SW 1271 (cell line): ENCODE data around the gene AGAP9.
"Not testable (repeated sequence)": the region's sequence is repeated elsewhere in the genome, so short reads cannot be mapped to it uniquely, and the experiment has no call there.

Experiments
- DNase-seq, 2 experiments: peaks; one replicate each; lab custom pipeline; 2025; lab: John Stamatoyannopoulos, UW

The AGAP9 gene

DNA sequence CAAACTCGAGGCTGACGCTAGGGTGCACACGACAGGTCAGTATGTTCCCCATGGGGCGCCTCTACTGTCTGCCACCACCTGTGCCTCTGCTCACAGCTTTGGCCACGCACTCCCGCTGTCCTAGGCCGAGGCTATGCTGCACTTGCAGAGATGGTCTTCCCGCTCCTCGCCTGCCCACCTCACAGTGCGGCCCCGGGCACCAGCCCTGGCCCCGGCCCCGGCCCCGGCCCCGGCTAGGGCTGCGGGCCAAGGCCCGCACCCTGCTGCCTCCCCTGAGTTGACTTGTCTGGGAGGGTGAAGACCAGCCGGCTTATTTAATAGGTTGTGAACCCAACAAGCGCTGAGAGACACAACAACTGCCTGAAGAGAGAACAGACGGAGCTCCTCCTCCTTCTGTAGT is at the start of gene AGAP9:
Gene AGAP9, minus strand, starts transcription at position 164 of the 400 bp plus-strand sequence. Its CDS starts 112 bp downstream, at position 52.
- DNase-seq = not testable (repeated sequence)

DNA sequence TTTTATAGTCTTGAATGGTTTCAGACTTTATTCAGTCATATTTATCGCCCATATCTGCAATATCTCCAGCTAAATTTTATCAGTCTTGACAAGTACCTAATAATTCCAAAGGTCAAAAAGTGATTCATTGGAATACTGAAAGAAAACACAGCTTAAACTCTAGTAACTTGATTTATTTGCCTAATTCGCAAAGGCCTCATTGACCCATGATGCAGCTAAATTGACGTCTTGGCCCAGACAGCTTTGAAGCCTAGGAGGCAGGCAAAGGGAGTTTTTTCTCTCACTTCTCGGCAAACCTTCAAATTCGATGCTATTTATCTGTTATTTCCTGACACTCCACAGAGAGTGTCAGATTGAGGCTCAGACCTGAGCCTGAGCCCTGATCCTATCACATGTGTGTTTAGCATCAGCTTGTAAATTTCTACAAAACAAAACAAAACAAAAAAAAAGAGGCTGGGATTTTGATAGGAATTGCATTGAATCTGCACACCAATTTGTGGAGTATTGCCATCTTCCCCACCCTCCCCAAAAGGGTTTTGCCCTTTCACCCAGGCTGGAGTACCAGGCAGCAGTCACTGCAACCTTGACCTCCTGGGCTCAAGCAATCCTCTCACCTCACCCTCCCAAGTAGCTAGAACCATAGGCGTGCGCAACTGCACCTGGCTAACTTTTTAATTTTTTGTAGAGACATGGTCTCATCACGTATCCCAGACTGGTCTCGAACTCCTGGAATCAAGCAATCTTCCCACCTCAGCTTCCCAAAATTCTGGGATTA is 47.9 kb upstream of the AGAP9 start:
- DNase-seq = not testable (repeated sequence)

DNA sequence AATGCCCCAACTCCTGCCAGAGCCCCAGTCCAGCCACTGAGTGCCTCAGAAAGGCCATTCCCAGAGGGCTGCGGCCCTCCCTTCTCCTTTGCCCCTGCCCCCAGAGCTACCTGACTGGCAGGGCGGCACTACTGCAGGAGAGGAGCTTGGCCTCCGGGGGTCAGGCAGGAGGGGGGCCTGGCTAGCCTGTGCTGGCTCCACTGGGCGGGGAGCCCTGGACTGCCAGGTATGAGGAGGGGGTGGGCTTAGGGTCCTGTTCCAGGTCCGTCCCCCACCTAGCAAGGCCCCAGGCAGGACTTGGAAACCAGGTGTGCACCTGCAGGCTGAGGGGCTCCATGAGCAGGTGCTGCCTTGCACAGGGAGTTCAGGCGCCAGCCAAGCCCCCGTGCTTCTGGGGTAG is 43.3 kb upstream of the AGAP9 start:
- DNase-seq = not testable (repeated sequence)

DNA sequence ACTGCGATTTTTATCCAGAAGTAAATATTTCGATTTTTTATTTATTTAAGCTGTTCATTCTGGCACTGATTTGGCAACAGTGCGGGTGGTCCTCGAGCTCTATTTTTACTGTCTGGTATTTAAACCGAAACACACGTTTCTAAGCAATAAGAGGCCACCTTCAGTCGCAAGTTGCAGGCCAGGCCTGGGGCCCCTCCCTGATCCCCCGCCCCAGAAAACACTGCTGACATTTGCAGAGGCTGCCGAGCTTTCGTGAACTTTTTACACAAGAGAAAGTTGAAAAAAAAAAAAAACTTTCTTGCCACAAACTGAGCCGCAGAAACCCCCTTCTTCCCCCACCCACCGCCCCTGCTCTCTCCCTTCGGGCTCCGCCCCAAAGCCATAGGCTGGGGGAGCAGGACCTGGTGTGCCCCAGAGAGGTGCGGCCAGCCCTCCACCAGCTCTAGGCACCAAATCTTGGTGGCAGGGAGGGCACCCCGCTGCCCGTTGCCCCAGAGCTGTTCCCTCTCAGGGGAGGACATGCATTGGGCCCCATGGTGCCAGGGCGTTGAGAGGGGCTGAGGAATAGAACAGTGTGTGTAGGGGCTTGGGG is 42.8 kb upstream of the AGAP9 start:
- DNase-seq = not testable (repeated sequence)

DNA sequence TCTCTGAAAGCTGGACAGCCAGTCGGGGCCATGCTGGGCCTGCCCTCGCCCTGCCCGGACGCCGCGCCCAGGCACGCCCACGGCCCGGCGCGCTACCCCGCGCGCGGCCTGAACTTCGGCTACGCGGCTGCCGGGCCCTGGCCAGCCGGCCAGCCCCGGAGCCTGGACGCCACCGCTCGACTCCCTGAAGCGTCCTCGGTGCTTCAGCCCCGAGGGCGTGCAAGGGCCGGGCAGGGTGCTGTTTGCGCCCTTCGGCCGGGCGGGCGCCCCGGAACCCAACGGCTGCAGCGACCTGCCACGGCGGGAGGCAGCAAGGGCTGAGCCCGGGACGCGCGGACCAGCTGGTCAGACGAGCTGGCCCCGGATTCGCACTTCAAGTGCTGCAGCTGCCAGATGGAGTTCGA is 42.1 kb upstream of the AGAP9 start:
- DNase-seq = not testable (repeated sequence)

DNA sequence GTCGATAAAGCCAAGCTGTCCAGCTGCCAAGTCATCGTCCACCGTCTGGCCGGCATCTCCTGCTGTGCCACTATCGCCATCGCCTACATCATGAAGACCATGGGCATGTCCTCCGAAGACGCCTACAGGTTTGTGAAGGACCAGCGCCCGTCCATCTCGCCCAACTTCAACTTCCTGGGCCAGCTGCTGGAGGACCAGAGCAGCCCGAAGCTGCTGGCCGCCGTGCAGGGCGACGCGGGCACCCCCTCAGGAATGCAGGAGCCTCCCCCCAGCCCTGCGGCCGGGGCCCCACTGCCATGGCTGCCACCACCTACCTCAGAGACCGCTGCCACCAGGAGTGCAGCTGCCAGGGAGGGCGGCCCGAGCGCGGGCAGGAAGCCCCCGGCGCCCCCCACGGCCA is 41.5 kb upstream of the AGAP9 start:
- DNase-seq = not testable (repeated sequence)

DNA sequence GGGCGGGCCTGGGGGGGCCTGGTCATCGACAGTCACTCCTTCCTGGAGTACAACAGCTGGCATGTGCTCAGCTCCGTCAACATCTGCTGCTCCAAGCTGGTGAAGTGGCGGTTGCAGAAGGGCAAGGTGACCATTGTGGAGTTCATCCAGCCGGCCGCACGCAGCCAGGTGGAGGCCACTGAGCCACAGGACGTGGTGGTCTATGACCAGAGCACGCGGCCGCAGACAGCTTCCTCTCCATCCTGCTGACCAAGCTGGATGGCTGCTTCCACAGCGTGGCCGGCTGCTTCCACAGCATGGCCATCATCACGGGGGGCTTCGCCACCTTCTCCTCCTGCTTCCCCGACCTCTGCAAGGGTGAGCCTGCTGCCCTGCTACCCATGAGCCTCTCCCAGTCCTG is 40.9 kb upstream of the AGAP9 start:
- DNase-seq = not testable (repeated sequence)

DNA sequence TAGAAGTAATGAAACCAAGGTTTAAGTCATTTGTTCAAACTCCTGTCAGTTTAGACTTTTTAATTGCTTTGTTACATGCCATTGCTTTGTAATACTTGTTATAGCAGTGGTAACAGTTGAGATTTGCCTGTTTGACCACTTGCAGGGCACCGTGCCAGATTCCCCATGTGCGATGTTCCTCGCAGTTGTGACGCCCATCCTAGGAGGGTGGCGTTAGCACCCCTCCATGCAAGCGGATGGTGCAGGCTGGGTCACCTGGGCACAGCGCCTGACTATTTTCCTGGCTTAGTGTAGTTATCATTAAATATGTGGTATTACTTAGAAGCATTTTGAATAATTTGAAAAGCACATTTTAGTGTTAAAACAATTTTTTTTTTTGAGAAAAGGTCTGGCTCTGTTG is 37.0 kb upstream of the AGAP9 start:
- not testable (repeated sequence) for DNase-seq

DNA sequence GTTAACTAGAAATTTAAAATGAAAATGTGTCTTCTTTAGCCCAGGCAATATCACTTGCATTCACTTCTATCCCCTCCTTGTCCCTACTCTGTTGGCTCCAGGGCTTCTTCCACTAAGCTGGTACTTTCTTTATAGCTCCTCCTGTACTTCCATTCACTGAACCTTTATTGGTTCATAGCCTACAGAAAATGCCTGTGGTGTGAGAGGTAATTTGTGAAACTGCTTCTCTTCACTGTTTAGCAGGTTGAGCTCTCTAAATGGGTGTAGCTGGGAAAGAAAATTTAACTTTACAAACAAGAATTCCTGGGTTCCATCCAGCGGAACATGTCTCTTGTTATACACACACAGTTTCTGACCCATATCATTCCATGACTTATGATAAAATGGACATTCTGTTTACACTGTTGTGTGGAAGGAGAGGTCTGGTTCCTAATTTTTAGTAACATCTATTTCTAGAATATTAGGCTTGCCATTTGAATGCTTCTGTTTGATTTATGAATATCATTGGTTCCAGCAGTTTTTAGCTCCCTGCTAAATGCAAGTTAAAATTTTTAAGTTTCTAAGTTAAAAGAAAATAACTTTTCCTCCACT is 36.4 kb upstream of the AGAP9 start:
- DNase-seq = not testable (repeated sequence)

DNA sequence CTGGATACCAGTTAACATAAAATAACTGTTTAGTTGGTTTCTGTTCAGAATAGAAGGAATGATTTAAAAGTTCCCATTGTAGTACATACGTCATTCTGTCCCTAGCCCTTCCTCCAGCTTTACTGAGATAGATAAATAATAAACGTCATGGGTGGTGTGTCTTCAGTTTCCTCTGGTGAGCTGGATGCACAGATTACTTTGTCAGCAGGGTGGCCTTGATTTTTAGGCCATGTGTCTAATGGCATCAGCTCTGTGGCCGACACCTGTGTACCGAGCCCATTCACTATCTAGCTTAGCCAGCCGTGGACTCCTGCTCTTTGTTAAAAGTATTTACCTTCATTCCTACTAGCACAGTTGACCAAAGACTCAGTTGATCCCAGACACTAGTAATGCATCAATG is 34.7 kb upstream of the AGAP9 start:
- not testable (repeated sequence) for DNase-seq

DNA sequence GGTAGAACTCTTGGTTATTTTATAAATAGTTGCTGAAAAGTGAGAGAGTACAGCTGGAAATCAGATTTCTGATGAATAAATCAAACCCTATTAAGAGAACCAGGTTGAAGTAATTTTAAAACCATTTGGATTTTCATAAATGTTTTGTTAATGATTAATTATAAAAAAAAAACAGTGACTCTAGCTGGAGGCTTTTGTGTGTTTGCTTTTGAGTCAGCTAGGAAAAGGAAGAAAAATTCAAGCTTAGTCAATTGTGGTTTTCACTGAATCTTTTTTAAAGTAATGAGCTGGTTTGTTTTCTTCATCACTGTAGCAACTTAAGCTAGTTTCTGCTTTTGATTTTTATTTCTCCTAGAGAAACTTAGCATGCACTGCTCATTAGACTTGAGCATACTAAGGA is 34.2 kb upstream of the AGAP9 start:
- not testable (repeated sequence) for DNase-seq

DNA sequence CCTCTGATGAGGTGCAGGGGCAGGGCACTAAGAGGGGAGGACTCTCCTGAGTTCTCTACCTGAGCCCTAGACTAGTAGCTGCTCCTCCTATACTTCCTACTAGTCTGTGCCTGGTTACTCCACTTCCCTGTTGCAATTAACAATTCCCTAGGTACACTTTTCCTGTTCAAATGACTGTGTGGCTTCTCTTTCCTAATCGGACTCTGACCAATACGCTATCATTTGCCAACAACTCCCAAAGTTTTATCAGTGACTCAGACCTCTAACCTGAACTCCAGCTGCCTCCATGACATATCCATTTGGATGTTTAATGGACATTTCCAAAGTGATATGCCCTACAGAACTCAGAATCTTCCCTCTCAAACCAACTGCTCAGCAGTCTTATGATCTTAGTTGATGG is 31.9 kb upstream of the AGAP9 start:
- DNase-seq = not testable (repeated sequence)

DNA sequence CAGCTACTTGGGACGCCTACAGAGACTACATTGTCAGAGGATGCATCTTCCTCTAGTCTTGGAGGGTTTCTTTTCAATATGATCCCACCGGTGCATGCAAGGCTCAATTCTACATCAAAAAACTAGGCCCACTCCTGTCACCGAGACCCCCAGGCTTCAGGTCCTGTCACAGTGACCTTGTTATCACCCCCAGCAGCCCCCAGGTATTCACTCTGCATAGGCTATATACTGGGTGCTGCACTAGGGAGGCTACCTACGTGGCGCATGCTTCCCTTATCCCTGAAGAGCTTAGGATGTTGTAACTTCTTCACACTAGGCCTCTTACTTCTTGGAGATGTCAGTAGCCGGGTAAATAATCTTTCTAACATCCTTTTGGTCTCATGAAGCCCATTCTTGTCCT is 31.1 kb upstream of the AGAP9 start:
- not testable (repeated sequence) for DNase-seq

DNA sequence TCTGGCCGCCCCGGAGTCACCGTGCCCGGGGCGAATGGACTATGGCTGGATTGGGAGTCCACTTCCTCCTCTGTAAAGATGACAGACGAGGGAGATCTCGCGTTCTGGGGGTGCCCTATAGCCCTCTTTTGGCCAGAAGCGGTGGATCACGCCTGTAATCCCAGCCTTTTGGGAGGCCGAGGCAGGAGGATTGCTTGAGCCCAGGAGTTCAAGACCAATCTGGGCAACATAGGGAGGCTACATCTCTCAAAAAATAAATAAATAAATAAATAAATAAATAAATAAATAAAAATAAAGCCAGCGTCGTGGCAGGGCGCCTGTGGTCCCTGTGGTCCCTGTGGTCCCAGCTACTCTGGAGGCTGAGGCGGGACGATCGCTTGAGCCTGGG is 30.4 kb upstream of the AGAP9 start:
- DNase-seq = not testable (repeated sequence)

DNA sequence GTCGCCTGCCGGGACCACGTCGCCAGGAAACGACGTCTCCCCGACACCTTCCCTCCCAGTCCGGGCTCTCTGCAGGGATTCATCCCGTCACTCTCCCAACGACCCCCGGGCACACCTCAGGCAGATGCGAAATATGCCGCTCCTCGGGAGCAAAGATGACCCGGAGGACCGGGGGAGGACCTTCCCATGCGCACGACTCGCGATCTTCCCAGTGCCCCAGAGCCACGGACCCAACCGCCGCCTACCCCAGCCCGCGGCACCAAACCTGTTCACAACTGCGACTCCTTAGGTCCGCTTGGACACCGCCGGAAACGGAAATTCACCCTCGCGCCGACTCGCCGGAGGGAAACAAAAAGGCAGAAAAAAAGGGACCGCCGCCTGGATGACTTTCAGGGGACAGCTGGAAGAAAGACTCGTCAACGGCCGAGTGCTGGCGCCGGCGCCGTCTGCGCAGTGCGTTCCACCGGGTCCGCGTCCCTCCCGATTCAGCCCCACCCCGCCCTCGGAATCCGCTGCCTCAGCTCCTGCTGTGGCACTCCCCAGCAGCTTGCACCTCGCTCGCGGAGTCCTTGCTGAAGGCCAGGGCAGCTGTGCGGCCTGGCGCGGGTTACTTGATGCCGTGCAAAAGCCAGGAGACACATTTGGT is 29.9 kb upstream of the AGAP9 start:
- peak in 1 of 2 experiments; percentile 45 for DNase-seq

DNA sequence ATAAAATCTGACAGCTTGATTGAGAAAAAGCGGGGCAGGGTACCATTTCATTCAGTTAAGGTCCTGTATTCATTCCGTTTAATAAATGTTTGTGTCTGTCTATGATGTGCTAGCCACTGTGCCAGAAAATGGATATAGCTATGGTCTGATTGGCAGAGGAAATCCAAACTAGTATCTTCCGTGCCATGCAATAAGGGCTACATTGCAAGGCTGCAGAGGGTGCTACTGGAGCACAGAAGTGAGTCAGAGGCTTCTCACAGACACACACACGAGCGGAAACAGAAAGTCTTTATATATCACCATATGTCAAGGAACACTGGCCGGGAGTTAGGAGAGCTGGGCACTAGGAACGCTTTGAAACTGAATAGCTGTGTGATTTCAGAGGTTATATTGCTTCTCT is 29.3 kb upstream of the AGAP9 start:
- peak in 1 of 2 experiments; percentile 45 for DNase-seq

DNA sequence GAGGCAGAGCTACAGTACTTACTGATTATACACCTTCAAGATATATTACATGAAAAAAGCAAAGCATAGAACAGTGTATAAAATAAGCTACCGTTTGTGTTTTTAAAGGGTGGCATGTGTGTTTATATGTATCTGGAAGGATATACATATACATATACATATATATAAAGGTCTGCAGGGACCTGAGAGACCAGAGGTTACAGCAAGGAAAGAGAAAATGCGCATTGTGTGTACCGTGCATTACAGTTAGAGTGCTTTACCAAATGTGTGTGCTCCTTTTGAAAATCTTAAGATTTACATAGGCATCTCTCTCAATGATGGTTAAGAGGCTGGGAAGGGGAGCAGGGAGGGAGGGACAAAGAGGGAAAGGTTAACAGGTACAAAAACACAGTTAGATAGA is 23.8 kb upstream of the AGAP9 start:
- DNase-seq = not testable (repeated sequence)

DNA sequence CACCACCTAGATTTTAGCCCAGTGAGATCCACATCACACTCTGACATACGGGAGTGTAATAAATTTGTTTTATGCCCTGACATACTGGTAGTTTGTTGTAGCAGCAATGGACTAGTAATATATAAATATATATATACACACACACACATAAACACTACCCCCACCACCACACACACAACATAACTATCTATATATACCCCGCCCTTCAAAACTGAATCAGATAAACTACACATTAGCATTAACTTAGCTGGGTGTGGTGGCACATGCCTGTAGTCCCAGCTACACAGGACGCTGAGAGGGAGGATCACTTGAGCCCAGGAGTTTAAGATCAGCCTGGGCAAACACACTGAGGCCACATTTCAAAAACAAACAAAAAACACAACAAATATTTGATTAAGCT is 13.0 kb upstream of the AGAP9 start:
- DNase-seq = not testable (repeated sequence)

DNA sequence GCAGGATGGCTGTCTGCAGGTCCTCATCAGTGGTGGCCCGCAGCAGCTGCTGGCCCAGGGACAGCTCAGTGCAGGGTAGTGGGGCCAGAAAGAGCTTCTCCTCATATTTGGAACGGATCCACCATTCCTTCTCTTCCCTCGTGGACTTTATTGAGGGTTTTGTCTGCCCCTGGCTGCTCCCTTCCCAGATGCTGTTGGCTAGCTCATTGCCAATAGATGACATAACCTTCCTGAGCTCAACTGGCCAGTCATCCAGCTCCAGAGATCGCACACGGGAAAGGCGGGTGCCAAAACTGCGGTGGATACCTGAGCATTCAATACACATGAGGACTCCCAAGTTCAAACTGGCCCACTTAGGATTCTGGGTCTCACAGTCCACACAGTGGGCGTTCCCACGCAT is 21.1 kb downstream of the AGAP9 start:
- not testable (repeated sequence) for DNase-seq

DNA sequence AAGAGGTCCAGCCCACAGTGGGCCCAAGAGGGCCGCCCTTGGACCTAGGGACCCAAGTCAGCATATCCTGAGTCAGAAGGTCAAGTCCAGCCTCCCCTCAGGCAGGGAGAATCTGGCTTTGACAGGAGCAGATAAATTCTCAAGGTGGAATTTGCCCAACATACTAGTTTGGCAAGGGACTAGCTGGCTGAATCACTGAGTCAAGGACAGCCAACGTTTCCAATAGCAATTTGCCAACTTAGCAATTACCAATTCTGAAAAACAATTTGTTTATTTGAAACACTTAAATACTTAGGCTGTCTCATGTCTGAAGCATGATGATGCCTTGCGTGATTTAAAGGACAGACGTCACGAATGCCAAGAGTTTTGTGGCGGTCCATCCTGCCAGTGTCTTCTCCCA is 29.2 kb downstream of the AGAP9 start:
- not testable (repeated sequence) for DNase-seq

DNA sequence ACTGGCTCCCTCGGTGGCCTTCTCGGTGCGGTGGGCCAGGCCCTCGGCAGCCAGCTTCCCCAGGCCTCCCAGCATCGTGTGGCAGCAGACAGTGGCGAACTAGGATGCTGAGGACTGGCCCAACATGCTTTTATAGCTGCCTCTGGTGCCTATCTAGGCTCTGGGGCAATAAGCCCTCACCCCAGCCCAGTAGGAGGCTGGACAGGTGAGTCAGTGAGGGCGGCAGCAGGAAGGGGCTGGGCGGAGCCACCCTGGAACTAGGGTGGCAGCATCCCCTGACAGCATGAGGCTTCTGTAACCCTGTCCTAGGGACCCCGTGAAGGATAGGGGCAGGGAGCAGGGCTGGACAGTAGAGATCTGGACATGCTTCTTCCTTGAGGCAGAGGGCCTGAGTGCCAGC is 31.8 kb downstream of the AGAP9 start, which contains the start of gene FAM25G:
Gene FAM25G, minus strand, starts transcription at position 101 of the 400 bp plus-strand sequence. Its CDS starts 26 bp downstream, at position 75.
- not testable (repeated sequence) for DNase-seq

DNA sequence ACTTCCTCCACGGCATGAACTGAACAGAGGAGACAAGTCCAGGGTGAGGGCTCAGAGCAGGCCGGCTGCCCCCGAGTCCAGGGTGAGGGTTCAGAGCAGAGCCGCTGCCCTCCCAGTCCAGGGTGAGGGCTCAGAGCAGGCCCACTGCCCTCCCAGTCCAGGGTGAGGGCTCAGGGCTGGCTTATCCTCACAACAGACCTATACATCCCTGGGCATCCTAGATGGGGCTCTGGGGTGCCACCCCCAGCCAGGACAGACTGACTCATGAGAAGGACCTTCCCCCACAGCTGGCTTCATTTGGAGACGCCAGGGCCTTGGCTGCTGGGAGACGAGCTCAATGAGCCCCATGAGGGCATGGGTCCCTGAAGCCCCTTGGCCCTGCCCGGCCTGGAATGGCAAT is 33.8 kb downstream of the AGAP9 start:
- DNase-seq = not testable (repeated sequence)
